H1 (cell line): ENCODE results near the gene RNF144A. TPM values are rescaled to one million over a fixed set of nuclear protein-coding genes. Genes with fewer than 3 reads are reported as not detected.

Experiments
- CTCF ChIA-PET: fragments of 300-600 bp; sonication (Branson Sonifier 250); formaldehyde crosslinking; loops from one replicate; lab custom pipeline; 2021; ENCODE audit not compliant: partially characterized antibody; lab: Charles Lee
- POLR2A ChIA-PET: fragments of 300-600 bp; sonication (Branson Sonifier 250); formaldehyde crosslinking; loops from one replicate; lab custom pipeline; 2021; ENCODE audit warnings: inconsistent platforms; ENCODE audit not compliant: partially characterized antibody; lab: Charles Lee
- DNase-seq, 2 experiments: peaks; one replicate each; pipeline versions ENCODE4 v3.0.0 to v3.0.0-alpha.2; 2010 to 2022; ENCODE audit warnings: low spot score in 2 of 2, low read depth in 1 of 2, mixed read lengths in 1 of 2
- FAIRE-seq: peaks from 2 replicates; lab custom pipeline; 2011; peaks lifted over from hg19 to GRCh38; lab: Jason Lieb, UNC
- H2AFZ ChIP-seq: 2 replicates; pipeline ENCODE4 v1.8.1; 2012; ENCODE audit warnings: low read length, inconsistent platforms
- H2AK5ac ChIP-seq: 2 replicates; pipeline ENCODE4 v1.6.1; 2013; ENCODE audit warnings: low read depth, low read length
- H2BK120ac ChIP-seq: replicated peaks from 2 replicates; pipeline ENCODE3; 2013; ENCODE audit warnings: low read depth, low read length, inconsistent platforms
- H2BK12ac ChIP-seq: 2 replicates; pipeline ENCODE4 v1.6.1; 2013; ENCODE audit warnings: low read depth, low read length
- H2BK15ac ChIP-seq: 2 replicates; pipeline ENCODE4 v1.6.1; 2013; ENCODE audit warnings: low read length
- H2BK20ac ChIP-seq: 2 replicates; pipeline ENCODE4 v1.6.1; 2013; ENCODE audit warnings: low read length
- H2BK5ac ChIP-seq: 2 replicates; pipeline ENCODE4 v1.6.1; 2013; ENCODE audit warnings: low read depth, low read length
- H3K14ac ChIP-seq: 2 replicates; pipeline ENCODE4 v1.6.1; 2013; ENCODE audit warnings: inconsistent platforms; ENCODE audit not compliant: insufficient read length
- H3K18ac ChIP-seq: 2 replicates; pipeline ENCODE4 v1.6.1; 2013; ENCODE audit warnings: low read length; ENCODE audit errors: extremely low read depth
- H3K23ac ChIP-seq: 2 replicates; pipeline ENCODE4 v1.6.1; 2013; ENCODE audit warnings: inconsistent platforms; ENCODE audit not compliant: insufficient read length
- H3K23me2 ChIP-seq: 2 replicates; pipeline ENCODE4 v1.6.1; 2013; ENCODE audit warnings: low read depth, low read length
- H3K27ac ChIP-seq: 2 replicates; pipeline ENCODE4 v1.6.1; 2011; ENCODE audit warnings: low read depth, low read length, inconsistent platforms
- H3K27me3 ChIP-seq, 4 experiments: replicated peaks in 1 of 4; 1 replicate in 1 of 4; 2 replicates in 3 of 4; pipeline versions ENCODE4 v1.6.1 to v1.8.1; 2011 to 2013; ENCODE audit warnings: low read length in 3 of 4, mild to moderate bottlenecking in 3 of 4, inconsistent platforms in 2 of 4, mixed read lengths in 2 of 4, moderate library complexity in 1 of 4; ENCODE audit not compliant: control insufficient read depth in 3 of 4, insufficient read depth in 3 of 4; ENCODE audit errors: extremely low read depth in 1 of 4
- H3K36me3 ChIP-seq, 4 experiments: 2 replicates each; pipeline versions ENCODE4 v1.6.1 to v1.8.1; 2011 to 2013; ENCODE audit warnings: mild to moderate bottlenecking in 4 of 4, low read length in 3 of 4, moderate library complexity in 2 of 4, control low read depth in 1 of 4, inconsistent platforms in 1 of 4; ENCODE audit not compliant: insufficient read depth in 4 of 4, control insufficient read depth in 2 of 4
- H3K4ac ChIP-seq: replicated peaks from 2 replicates; pipeline ENCODE3; 2013; ENCODE audit warnings: low read length, low read depth, mixed read lengths, inconsistent platforms; ENCODE audit not compliant: insufficient read length
- H3K4me1 ChIP-seq, 4 experiments: replicated peaks in 1 of 4; 1 replicate in 1 of 4; 2 replicates in 3 of 4; pipeline versions ENCODE4 v1.6.1 to v1.8.1; 2011 to 2013; ENCODE audit warnings: low read length in 3 of 4, inconsistent platforms in 2 of 4, mixed read lengths in 1 of 4; ENCODE audit not compliant: insufficient read depth in 4 of 4, control insufficient read depth in 3 of 4
- H3K4me2 ChIP-seq, 2 experiments: 2 replicates each; pipeline versions ENCODE4 v1.6.1 to v1.8.1; 2011 to 2013; ENCODE audit warnings: low read depth in 2 of 2, low read length in 2 of 2, control low read depth in 1 of 2, inconsistent platforms in 1 of 2, mild to moderate bottlenecking in 1 of 2; ENCODE audit not compliant: insufficient read depth in 1 of 2
- H3K4me3 ChIP-seq, 4 experiments: fragments of 200-600, 300-600 bp in 1 of 4; sonication (generic), shearing (Covaris generic), sonication (Bioruptor Twin) in 1 of 4; 2 replicates each; pipeline versions ENCODE4 v1.5.1 to v1.8.1; 2011 to 2016; ENCODE audit warnings: low read length in 4 of 4, low read depth in 3 of 4, control low read depth in 2 of 4, inconsistent platforms in 2 of 4, mild to moderate bottlenecking in 2 of 4, mixed read lengths in 1 of 4, moderate library complexity in 1 of 4; ENCODE audit not compliant: insufficient read depth in 2 of 4; ENCODE audit errors: extremely low read depth in 1 of 4
- H3K56ac ChIP-seq: replicated peaks from 2 replicates; pipeline ENCODE3; 2013; ENCODE audit warnings: low read depth, mild to moderate bottlenecking, mixed read lengths, low read length, inconsistent platforms; ENCODE audit not compliant: insufficient read length
- H3K79me1 ChIP-seq: 2 replicates; pipeline ENCODE4 v1.6.1; 2013; ENCODE audit warnings: low read depth, low read length, control low read depth
- H3K79me2 ChIP-seq, 2 experiments: 2 replicates each; pipeline versions ENCODE4 v1.6.1 to v1.8.1; 2012 to 2013; ENCODE audit warnings: low read length in 2 of 2, mild to moderate bottlenecking in 2 of 2, inconsistent platforms in 1 of 2; ENCODE audit not compliant: insufficient read depth in 2 of 2, control insufficient read depth in 1 of 2
- H3K9ac ChIP-seq, 4 experiments: replicated peaks in 1 of 4; 1 replicate in 1 of 4; 2 replicates in 3 of 4; pipeline versions ENCODE4 v1.6.1 to v1.8.1; 2011 to 2013; ENCODE audit warnings: low read depth in 3 of 4, low read length in 3 of 4, control low read depth in 2 of 4, mild to moderate bottlenecking in 2 of 4, moderate library complexity in 2 of 4, inconsistent platforms in 1 of 4; ENCODE audit errors: extremely low read depth in 1 of 4
- H3K9me3 ChIP-seq, 2 experiments: 2 replicates each; pipeline versions ENCODE4 v1.6.1 to v1.8.1; 2012 to 2013; ENCODE audit warnings: mild to moderate bottlenecking in 2 of 2, moderate library complexity in 2 of 2, control low read depth in 1 of 2, inconsistent platforms in 1 of 2, low read depth in 1 of 2, low read length in 1 of 2, mixed read lengths in 1 of 2; ENCODE audit not compliant: insufficient read depth in 2 of 2
- H4K20me1 ChIP-seq, 2 experiments: replicated peaks in 1 of 2; 2 replicates each; pipeline versions ENCODE3 to v1.8.1; 2011 to 2013; ENCODE audit warnings: inconsistent platforms in 2 of 2, low read length in 2 of 2, mild to moderate bottlenecking in 1 of 2; ENCODE audit not compliant: insufficient read depth in 2 of 2, control insufficient read depth in 1 of 2
- H4K5ac ChIP-seq: 2 replicates; pipeline ENCODE4 v1.6.1; 2013; ENCODE audit warnings: low read length, low read depth, mixed read lengths, inconsistent platforms; ENCODE audit not compliant: insufficient read length
- H4K8ac ChIP-seq: 2 replicates; pipeline ENCODE4 v1.8.0; 2013; ENCODE audit warnings: mild to moderate bottlenecking, moderate library complexity, low read length, inconsistent platforms; ENCODE audit not compliant: insufficient read depth; ENCODE audit errors: extremely low read depth
- H4K91ac ChIP-seq: replicated peaks from 2 replicates; pipeline ENCODE3; 2013; ENCODE audit warnings: low read length, mixed read lengths, inconsistent platforms; ENCODE audit not compliant: insufficient read length
- ASH2L ChIP-seq: fragments of 200-600, 300-600 bp; sonication (generic); IDR thresholded peaks from one replicate; pipeline ENCODE4 v1.7.1; 2017; ENCODE audit warnings: low read length
- EZH2 ChIP-seq: fragments of 200-600 bp; sonication (generic); IDR thresholded peaks from 2 replicates; pipeline ENCODE4 v1.7.1; 2012; ENCODE audit warnings: low read depth, mild to moderate bottlenecking, moderate library complexity, low read length, inconsistent platforms; ENCODE audit not compliant: severe bottlenecking
- GABPA ChIP-seq: IDR thresholded peaks from 2 replicates; pipeline ENCODE4 v1.6.1; 2011; ENCODE audit warnings: mild to moderate bottlenecking, low read length, moderate library complexity, borderline replicate concordance; ENCODE audit not compliant: insufficient read depth
- POLR2A ChIP-seq, 2 experiments: IDR thresholded peaks; 1 replicate in 1 of 2; 2 replicates in 1 of 2; pipeline ENCODE4 v1.6.1; 2011; ENCODE audit warnings: low read depth in 2 of 2, low read length in 2 of 2, mild to moderate bottlenecking in 2 of 2; ENCODE audit errors: control extremely low read depth in 1 of 2
- YY1 ChIP-seq: IDR thresholded peaks from 2 replicates; pipeline ENCODE4 v1.6.1; 2011; ENCODE audit warnings: low read depth, mild to moderate bottlenecking, low read length
- WGBS, 2 experiments: shearing (Covaris generic) in 1 of 2; methylation state at CpG; one replicate each; pipeline versions ENCODE4 v1.1.6 to v1.1.7; 2013 to 2015; ENCODE audit warnings: low lambda C conversion rate in 2 of 2, mixed read lengths in 2 of 2, inconsistent platforms in 1 of 2, low coverage in 1 of 2, missing lambda C conversion rate in 1 of 2; ENCODE audit not compliant: insufficient replicate concordance in 2 of 2, insufficient coverage in 1 of 2, insufficient read length in 1 of 2; ENCODE audit errors: extremely low coverage in 1 of 2, missing lambda C conversion rate in 1 of 2; 5-methylcytosine and 5-hydroxymethylcytosine counted together
- polyA plus RNA-seq, 7 experiments: library from polyadenylated mRNA; depleted of rRNA in 3 of 7; stranded (reverse) in 5 of 7; unstranded in 2 of 7; fragments of >200 nt in 5 of 7; fragments of 200-250 nt in 2 of 7; gene quantifications; 1 replicate in 5 of 7; 2 replicates in 1 of 7; 4 replicates in 1 of 7; pipeline versions ENCODE4 v1.2.1 to v1.2.3, GENCODE V29; 2011 to 2013; ENCODE audit warnings: missing spikeins in 2 of 7, mixed read lengths in 2 of 7
- total RNA-seq: library from RNA; stranded (reverse); fragmentation: NEBNext Ultra II Directional; extraction: Animal tissue kit (Norgen Biotek cat#: 25700); gene quantifications from 2 replicates; pipeline ENCODE4 v1.2.1, GENCODE V29; 2021

Gene RNF144A
- total and polyA plus RNA-seq, 2 of the 8 experiments (the other 6 are each of a cell fraction or from before 2014, with no cell fraction given): 14.0 to 15.0 TPM

DNA sequence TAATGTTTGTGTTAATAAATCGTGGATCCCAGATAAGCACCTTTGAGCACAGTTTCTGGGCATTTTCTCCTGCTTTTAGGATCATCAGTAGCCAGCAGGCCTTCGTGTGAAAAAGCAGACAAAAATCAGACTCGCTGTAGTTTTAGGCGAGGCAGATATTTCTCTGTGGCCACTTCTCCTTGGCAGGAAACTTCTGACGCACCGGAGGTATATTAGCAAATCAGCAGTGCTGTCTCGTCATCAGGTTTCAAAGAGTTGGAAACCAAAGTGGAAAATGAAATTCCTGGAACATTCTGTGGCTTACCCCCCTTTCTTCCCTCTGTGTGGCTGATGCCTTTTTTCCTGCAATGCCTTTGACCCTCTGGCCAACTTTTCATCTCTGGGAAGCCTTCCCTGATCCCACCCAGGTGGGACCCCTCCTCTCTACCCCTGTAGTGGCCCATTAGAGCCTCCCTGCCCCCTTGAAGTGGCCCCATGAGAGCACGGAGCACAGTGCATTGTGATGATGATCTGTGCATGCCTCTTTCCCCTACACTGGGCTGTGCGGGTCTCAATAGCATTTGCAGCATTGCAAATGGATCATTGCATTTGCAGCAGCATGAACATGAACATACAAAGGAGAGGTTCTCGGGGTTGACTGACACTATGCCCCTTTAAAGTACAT lies 93.3 kb downstream of the RNF144A start:
- no peak overlapping the region for H2AK5ac ChIP-seq
- H4K91ac ChIP-seq: no peak overlapping the region
- no peak overlapping the region for H3K18ac ChIP-seq
- ChIA-PET POLR2A (no interaction called here), CTCF (interaction anchor here (0.9 to 9.8 kb wide), 3 partner anchors 11 to 54 kb away, joined by 4 to 132 read pairs (median 4); no protein-coding TSS in a partner anchor)
- no peak overlapping the region for H2BK120ac ChIP-seq
- H3K27me3 ChIP-seq: no peaks in the 10 kb centered on the region
- H2BK15ac ChIP-seq: no peak overlapping the region
- H3K79me2 ChIP-seq: no peaks in the 10 kb centered on the region
- no peaks in the 10 kb centered on the region for H3K36me3 ChIP-seq
- H3K56ac ChIP-seq: no peak overlapping the region
- no peaks in the 10 kb centered on the region for H3K23me2 ChIP-seq
- H2BK5ac ChIP-seq: no peak overlapping the region
- no peak overlapping the region for H3K23ac ChIP-seq
- no peak overlapping the region for H4K8ac ChIP-seq
- peaks cover 0 to 5% (median 3%) of the 10 kb centered on the region in 4 experiments; a peak in 4 of 7 replicates for H3K4me1 ChIP-seq
- H3K9ac ChIP-seq: no peak overlapping the region
- no peaks in the 10 kb centered on the region for H3K79me1 ChIP-seq
- DNase-seq: no peak
- no peak for FAIRE-seq
- no peak overlapping the region for H3K27ac ChIP-seq
- peaks cover 2 to 3% of the 10 kb centered on the region in 2 experiments for H4K20me1 ChIP-seq
- H3K4ac ChIP-seq: no peak overlapping the region
- no peak overlapping the region for H3K14ac ChIP-seq
- no peak overlapping the region for H4K5ac ChIP-seq
- no peak overlapping the region for H3K4me2 ChIP-seq
- H2BK12ac ChIP-seq: no peak overlapping the region
- no peak overlapping the region for H3K4me3 ChIP-seq
- H2BK20ac ChIP-seq: no peak overlapping the region
- TF ChIP-seq POLR2A (IDR thresholded peaks at IDR 0.05; ENCODE audit: control extremely low read depth in 1 of 2, low read depth in 2 of 2, low read length in 2 of 2) (no peak), EZH2 (no peak), YY1 (no peak), GABPA (no peak), ASH2L (no peak)
- WGBS, 2 experiments: 72% methylated on average over 10 of the region's 10 CpGs; no CpG with 5 or more reads in 1 of the 2 experiments
- no peak overlapping the region for H2AFZ ChIP-seq
- H3K9me3 ChIP-seq: no peaks in the 10 kb centered on the region
